B cell (primary cell): ENCODE data around the gene RUVBL1.

Experiments
- EZH2 ChIP-seq: IDR thresholded peaks from 2 replicates; pipeline ENCODE4 v1.6.1; 2012; ENCODE audit warnings: borderline replicate concordance, low read depth, mild to moderate bottlenecking, moderate library complexity, low read length; ENCODE audit not compliant: insufficient read depth, poor library complexity, severe bottlenecking
- TF ChIP-seq, protein P1 (sequence below): fragments of 200-600 bp; IDR thresholded peaks from one replicate; pipeline ENCODE4 v1.8.0; 2022; ENCODE audit warnings: antibody characterized with exemption, mild to moderate bottlenecking

DNA sequence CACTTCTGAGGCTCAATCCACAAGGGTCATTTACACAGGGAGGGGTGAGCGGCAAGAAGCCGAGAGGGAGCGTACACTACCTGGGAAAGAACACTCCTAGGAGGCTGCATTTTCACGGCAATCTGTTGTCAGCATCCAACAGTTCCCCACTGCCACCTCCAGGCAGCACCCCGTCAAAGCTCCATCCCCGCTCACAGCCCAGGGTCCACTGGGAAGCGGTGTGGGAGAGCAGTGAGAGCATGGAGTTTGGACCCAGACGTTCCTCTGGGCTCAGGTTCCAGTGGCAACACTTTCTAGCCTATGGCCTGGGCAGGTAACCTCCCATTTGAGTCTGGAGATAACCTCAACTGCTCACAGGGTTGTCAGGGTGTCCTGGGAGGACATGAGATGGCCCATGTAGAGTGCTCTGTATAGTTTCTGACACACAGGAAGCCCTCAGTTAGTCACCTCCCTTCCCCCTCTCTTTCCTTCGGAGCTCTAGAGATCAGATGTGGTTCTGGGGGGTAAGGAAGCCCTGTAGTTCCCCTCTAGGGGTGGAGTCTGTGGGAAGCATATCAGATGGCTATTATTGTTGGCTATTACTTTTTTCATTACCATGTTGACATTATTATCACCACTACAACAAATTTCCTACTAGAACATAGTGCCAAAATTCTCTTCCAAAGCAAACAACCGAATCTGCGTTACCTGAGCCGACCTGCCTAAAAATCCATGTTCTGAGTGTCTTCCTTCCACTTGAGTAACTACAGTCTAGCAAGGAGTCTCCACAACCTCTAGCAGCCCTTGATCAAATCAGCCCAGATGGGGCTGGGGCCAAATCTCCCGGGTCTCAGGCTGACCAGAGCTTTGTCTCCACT is 29.1 kb downstream of the RUVBL1 start:
- TF ChIP-seq, protein P1, sequence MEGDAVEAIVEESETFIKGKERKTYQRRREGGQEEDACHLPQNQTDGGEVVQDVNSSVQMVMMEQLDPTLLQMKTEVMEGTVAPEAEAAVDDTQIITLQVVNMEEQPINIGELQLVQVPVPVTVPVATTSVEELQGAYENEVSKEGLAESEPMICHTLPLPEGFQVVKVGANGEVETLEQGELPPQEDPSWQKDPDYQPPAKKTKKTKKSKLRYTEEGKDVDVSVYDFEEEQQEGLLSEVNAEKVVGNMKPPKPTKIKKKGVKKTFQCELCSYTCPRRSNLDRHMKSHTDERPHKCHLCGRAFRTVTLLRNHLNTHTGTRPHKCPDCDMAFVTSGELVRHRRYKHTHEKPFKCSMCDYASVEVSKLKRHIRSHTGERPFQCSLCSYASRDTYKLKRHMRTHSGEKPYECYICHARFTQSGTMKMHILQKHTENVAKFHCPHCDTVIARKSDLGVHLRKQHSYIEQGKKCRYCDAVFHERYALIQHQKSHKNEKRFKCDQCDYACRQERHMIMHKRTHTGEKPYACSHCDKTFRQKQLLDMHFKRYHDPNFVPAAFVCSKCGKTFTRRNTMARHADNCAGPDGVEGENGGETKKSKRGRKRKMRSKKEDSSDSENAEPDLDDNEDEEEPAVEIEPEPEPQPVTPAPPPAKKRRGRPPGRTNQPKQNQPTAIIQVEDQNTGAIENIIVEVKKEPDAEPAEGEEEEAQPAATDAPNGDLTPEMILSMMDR, result no peak
- TF ChIP-seq EZH2, result no peak
